Neural progenitor cell (in vitro differentiated cells): ENCODE measurements around the gene NRN1L.
"Not testable (repeated sequence)": the region's sequence is repeated elsewhere in the genome, so short reads cannot be mapped to it uniquely, and the experiment has no call there.

Source experiments
- EZH2 ChIP-seq: fragments of 200-600 bp; sonication (generic); IDR thresholded peaks from 2 replicates; pipeline ENCODE4 v1.6.1; 2017; ENCODE audit warnings: antibody characterized with exemption, mild to moderate bottlenecking, moderate library complexity
- EZH2phosphoT487 ChIP-seq: fragments of 200-600 bp; sonication (generic); IDR thresholded peaks from 2 replicates; pipeline ENCODE4 v1.6.1; 2017; ENCODE audit warnings: antibody characterized with exemption
- TF ChIP-seq, protein P1 (sequence below): fragments of 200-600 bp; sonication (generic); IDR thresholded peaks from 2 replicates; pipeline ENCODE4 v1.5.1; 2017; ENCODE audit warnings: antibody characterized with exemption, mild to moderate bottlenecking

DNA sequence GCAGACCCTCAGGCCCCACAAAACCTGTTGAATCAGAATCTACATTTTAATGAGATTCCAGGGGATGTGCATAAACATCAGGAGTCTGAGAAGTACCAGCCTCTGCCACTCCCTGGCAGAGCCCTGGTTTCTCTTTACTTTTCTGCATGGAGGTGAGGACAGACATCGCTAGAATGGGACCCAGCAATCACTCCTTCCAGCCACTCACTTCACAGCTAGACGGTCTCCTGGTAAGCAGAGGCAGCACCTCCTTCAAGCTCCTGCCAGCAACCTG is 30.7 kb downstream of the NRN1L start:
- TF ChIP-seq, protein P1, sequence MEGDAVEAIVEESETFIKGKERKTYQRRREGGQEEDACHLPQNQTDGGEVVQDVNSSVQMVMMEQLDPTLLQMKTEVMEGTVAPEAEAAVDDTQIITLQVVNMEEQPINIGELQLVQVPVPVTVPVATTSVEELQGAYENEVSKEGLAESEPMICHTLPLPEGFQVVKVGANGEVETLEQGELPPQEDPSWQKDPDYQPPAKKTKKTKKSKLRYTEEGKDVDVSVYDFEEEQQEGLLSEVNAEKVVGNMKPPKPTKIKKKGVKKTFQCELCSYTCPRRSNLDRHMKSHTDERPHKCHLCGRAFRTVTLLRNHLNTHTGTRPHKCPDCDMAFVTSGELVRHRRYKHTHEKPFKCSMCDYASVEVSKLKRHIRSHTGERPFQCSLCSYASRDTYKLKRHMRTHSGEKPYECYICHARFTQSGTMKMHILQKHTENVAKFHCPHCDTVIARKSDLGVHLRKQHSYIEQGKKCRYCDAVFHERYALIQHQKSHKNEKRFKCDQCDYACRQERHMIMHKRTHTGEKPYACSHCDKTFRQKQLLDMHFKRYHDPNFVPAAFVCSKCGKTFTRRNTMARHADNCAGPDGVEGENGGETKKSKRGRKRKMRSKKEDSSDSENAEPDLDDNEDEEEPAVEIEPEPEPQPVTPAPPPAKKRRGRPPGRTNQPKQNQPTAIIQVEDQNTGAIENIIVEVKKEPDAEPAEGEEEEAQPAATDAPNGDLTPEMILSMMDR = not testable (repeated sequence)
- not testable (repeated sequence) for TF ChIP-seq EZH2, EZH2phosphoT487
